HCT116 (cell line): Measurements from ENCODE around the gene NDUFS7. TPM values are rescaled to one million over a fixed set of nuclear protein-coding genes. Genes with fewer than 3 reads are reported as not detected.

Experiments used
- ATAC-seq: fragments of 200-7000 bp; cut with Tn5 transposase; 2 replicates; pipeline ENCODE4 v1.9.1; 2020; ENCODE audit warnings: mild to moderate bottlenecking, moderate library complexity
- BruUV-seq: library from RNA; stranded (reverse); fragments of 400-500 nt; replicated peaks from 2 replicates; lab custom pipeline; 2021; lab: Mats Ljungman, UMichigan
- CTCF ChIA-PET: fragments of 300-600 bp; sonication (Branson Sonifier 250); formaldehyde crosslinking; loops from one replicate; lab custom pipeline; 2021; ENCODE audit warnings: antibody characterized with exemption; lab: Charles Lee
- POLR2A ChIA-PET: fragments of 300-600, 350-600 bp; sonication (Branson Sonifier 250); formaldehyde crosslinking; loops from one replicate; lab custom pipeline; 2021; ENCODE audit warnings: antibody characterized with exemption; lab: Charles Lee
- RAD21 ChIA-PET, 2 experiments: fragments of 300-600 bp; sonication (Branson Sonifier 250); formaldehyde crosslinking; loops; one replicate each; lab custom pipeline; 2023; ENCODE audit warnings: low total read pairs in 2 of 2; ENCODE audit not compliant: uncharacterized antibody in 2 of 2, unreplicated experiment in 2 of 2, low non-redundant PET in 1 of 2; lab: Charles Lee
- DNase-seq: peaks from one replicate; pipeline ENCODE4 v3.0.0-alpha.2; 2010; ENCODE audit warnings: low read depth, low spot score
- H2AFZ ChIP-seq: fragments of 200-600 bp; shearing (Covaris generic), sonication (generic); 2 replicates; pipeline ENCODE4 v1.6.1; 2017; ENCODE audit warnings: low read depth, mixed run types, mixed read lengths, antibody characterized with exemption, low read length; ENCODE audit not compliant: poor library complexity, severe bottlenecking
- H3K27ac ChIP-seq: 2 replicates; pipeline ENCODE4 v1.5.1; 2012; ENCODE audit warnings: low read depth, low read length
- H3K27me3 ChIP-seq: fragments of 200-600 bp; sonication (generic); 2 replicates; pipeline ENCODE4 v1.6.1; 2016; ENCODE audit warnings: mixed run types, low read length, mixed read lengths; ENCODE audit not compliant: insufficient read depth
- H3K36me3 ChIP-seq, 2 experiments: fragments of 200-500 bp in 1 of 2; fragments of 200-600 bp in 1 of 2; sonication (Bioruptor generic) in 1 of 2; sonication (generic) in 1 of 2; 2 replicates each; pipeline versions ENCODE4 v1.5.1 to v1.6.1; 2014 to 2016; ENCODE audit warnings: low read length in 2 of 2, inconsistent platforms in 1 of 2, mixed read lengths in 1 of 2, mixed run types in 1 of 2; ENCODE audit not compliant: insufficient read depth in 2 of 2, control insufficient read depth in 1 of 2
- H3K4me1 ChIP-seq, 2 experiments: fragments of 200-600 bp in 1 of 2; sonication (generic) in 1 of 2; 2 replicates each; pipeline versions ENCODE4 v1.5.1 to v1.6.1; 2012 to 2017; ENCODE audit warnings: low read length in 2 of 2, inconsistent platforms in 1 of 2, mild to moderate bottlenecking in 1 of 2, mixed read lengths in 1 of 2, mixed run types in 1 of 2, moderate library complexity in 1 of 2; ENCODE audit not compliant: insufficient read depth in 2 of 2, control insufficient read depth in 1 of 2
- H3K4me2 ChIP-seq: fragments of 200-600 bp; sonication (generic); 2 replicates; pipeline ENCODE4 v1.6.1; 2017; ENCODE audit warnings: mixed run types, low read length, mixed read lengths
- H3K4me3 ChIP-seq, 2 experiments: fragments of 200-600 bp in 1 of 2; sonication (generic) in 1 of 2; replicated peaks in 1 of 2; 2 replicates each; pipeline ENCODE4 v1.5.1; 2011 to 2016; ENCODE audit warnings: low read length in 2 of 2, control low read depth in 1 of 2, low read depth in 1 of 2, mild to moderate bottlenecking in 1 of 2, mixed read lengths in 1 of 2, mixed run types in 1 of 2
- H3K79me2 ChIP-seq: fragments of 200-600 bp; sonication (generic); 2 replicates; pipeline ENCODE4 v1.6.1; 2017; ENCODE audit warnings: mild to moderate bottlenecking, mixed run types, low read length, moderate library complexity, mixed read lengths; ENCODE audit not compliant: insufficient read depth
- H3K9ac ChIP-seq: fragments of 200-600 bp; sonication (generic); 2 replicates; pipeline ENCODE4 v1.6.1; 2016; ENCODE audit warnings: low read length, mixed read lengths
- H3K9me2 ChIP-seq: fragments of 200-600 bp; sonication (generic), shearing (Covaris generic); 2 replicates; pipeline ENCODE4 v1.6.1; 2017; ENCODE audit warnings: mixed run types, mild to moderate bottlenecking, moderate library complexity; ENCODE audit not compliant: insufficient read depth
- H3K9me3 ChIP-seq, 2 experiments: fragments of 200-500 bp in 1 of 2; fragments of 200-600 bp in 1 of 2; sonication (Bioruptor generic) in 1 of 2; sonication (generic) in 1 of 2; 2 replicates each; pipeline ENCODE4 v1.6.1; 2014 to 2017; ENCODE audit warnings: low read length in 2 of 2, mixed read lengths in 2 of 2, inconsistent platforms in 1 of 2, low read depth in 1 of 2, mild to moderate bottlenecking in 1 of 2, mixed run types in 1 of 2, moderate library complexity in 1 of 2; ENCODE audit not compliant: control insufficient read depth in 1 of 2, insufficient read depth in 1 of 2
- H4K20me1 ChIP-seq: fragments of 200-600 bp; sonication (generic), shearing (Covaris generic); 2 replicates; pipeline ENCODE4 v1.6.1; 2017; ENCODE audit warnings: mixed run types, mild to moderate bottlenecking, moderate library complexity; ENCODE audit not compliant: insufficient read depth
- CEBPB ChIP-seq: IDR thresholded peaks from 2 replicates; pipeline ENCODE4 v1.6.1; 2012; ENCODE audit warnings: low read depth
- POLR2AphosphoS5 ChIP-seq: IDR thresholded peaks from 2 replicates; pipeline ENCODE4 v1.6.1; 2011; ENCODE audit warnings: mild to moderate bottlenecking, low read depth, low read length, moderate library complexity
- intact Hi-C: fragments of 100-400 bp; cut with micrococcal nuclease; formaldehyde crosslinking; loops from 2 replicates; pipeline ENCODE4 v1.10.0; 2022
- total RNA-seq: library from RNA; stranded (reverse); gene quantifications from one replicate; pipeline ENCODE4 v1.2.1, GENCODE V29; 2021; ENCODE audit not compliant: unreplicated experiment
- TF ChIP-seq, protein P1 (sequence below), 3 experiments: fragments of 200-600 bp in 1 of 3; sonication (generic) in 1 of 3; IDR thresholded peaks in 2 of 3; conservative IDR thresholded peaks in 1 of 3; 2 replicates each; pipeline ENCODE4 v1.5.1; 2012 to 2017; ENCODE audit warnings: low read depth in 2 of 3, low read length in 2 of 3, antibody characterized with exemption in 1 of 3, borderline replicate concordance in 1 of 3, control low read depth in 1 of 3, mild to moderate bottlenecking in 1 of 3, mixed read lengths in 1 of 3, mixed run types in 1 of 3, moderate library complexity in 1 of 3; ENCODE audit not compliant: insufficient read depth in 1 of 3
- TF ChIP-seq, protein P2 (sequence below): IDR thresholded peaks from 2 replicates; pipeline ENCODE4 v1.6.1; 2011; ENCODE audit warnings: mild to moderate bottlenecking, low read length, moderate library complexity; ENCODE audit not compliant: insufficient replicate concordance; ENCODE audit errors: extremely low read depth

Gene NDUFS7
- total RNA-seq, 1 experiment from 2014 or later = 114 TPM

DNA sequence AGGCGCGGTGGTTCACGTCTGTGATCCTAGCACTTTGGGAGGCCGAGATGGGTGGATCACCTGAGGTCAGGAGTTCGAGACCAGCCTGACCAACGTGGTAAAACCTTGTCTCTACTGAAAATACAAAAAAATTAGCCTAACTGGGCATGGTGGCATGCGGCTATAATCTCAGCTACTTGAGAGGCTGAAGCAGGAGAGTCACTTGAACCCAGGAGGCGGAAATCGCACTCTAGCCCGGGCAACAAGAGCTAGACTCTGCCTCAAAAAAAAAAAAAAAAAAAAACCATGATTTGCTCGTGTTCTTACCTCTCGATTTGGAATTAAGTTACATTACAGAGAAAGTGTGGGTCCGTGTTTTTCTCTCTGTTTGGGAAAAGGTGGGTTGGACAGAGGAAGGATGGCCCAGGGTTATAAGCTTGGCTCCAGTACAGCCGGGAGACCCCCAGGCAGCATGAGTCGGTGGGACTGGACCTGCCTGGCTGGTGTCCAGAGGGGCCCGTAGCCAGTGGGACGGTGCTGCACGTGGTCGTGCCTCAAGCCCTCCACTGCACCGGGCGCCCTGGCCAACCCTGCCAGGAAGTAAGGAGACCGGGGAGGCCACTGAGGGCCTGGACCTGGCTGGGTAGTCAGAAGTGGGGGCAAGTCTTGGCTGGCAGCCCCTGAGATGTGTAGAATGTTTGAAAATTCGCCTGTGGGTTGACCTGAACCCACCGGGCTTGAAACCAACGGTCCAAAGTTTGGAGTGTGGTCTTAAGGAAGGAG, 58.2 kb downstream of the NDUFS7 start:
- H3K4me1 ChIP-seq = peaks cover 53 to 88% of the 10 kb centered on the region in 2 experiments
- ChIA-PET POLR2A (interaction anchor here (1.9 kb wide), 1 partner anchor 14 kb away, joined by 7 read pairs; no protein-coding TSS in a partner anchor), CTCF (interaction anchor here (0.7 kb wide), 1 partner anchor 10 kb away, joined by 3 read pairs; no protein-coding TSS in a partner anchor), RAD21 (no interaction called here)
- H3K36me3 ChIP-seq = peaks cover 13 to 35% of the 10 kb centered on the region in 2 experiments
- intact Hi-C loops = no loop called here
- H3K27ac ChIP-seq = peak overlapping the region; percentile 82
- H3K9me2 ChIP-seq = no peaks in the 10 kb centered on the region
- H3K79me2 ChIP-seq = peaks cover 45% of the 10 kb centered on the region
- H3K9ac ChIP-seq = peak overlapping the region; percentile 98
- ATAC-seq = no peak
- H2AFZ ChIP-seq = no peak overlapping the region
- H3K9me3 ChIP-seq = no peaks in the 10 kb centered on the region
- TF ChIP-seq CEBPB (no peak), POLR2AphosphoS5 (no peak)
- TF ChIP-seq, protein P1, sequence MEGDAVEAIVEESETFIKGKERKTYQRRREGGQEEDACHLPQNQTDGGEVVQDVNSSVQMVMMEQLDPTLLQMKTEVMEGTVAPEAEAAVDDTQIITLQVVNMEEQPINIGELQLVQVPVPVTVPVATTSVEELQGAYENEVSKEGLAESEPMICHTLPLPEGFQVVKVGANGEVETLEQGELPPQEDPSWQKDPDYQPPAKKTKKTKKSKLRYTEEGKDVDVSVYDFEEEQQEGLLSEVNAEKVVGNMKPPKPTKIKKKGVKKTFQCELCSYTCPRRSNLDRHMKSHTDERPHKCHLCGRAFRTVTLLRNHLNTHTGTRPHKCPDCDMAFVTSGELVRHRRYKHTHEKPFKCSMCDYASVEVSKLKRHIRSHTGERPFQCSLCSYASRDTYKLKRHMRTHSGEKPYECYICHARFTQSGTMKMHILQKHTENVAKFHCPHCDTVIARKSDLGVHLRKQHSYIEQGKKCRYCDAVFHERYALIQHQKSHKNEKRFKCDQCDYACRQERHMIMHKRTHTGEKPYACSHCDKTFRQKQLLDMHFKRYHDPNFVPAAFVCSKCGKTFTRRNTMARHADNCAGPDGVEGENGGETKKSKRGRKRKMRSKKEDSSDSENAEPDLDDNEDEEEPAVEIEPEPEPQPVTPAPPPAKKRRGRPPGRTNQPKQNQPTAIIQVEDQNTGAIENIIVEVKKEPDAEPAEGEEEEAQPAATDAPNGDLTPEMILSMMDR (IDR thresholded peaks at IDR 0.05 in 2 of 3, conservative IDR thresholded peaks at IDR 0.05 in 1 of 3; ENCODE audit: borderline replicate concordance in 1 of 3, insufficient read depth in 1 of 3, low read depth in 2 of 3, low read length in 2 of 3) = no peak
- TF ChIP-seq, protein P2, sequence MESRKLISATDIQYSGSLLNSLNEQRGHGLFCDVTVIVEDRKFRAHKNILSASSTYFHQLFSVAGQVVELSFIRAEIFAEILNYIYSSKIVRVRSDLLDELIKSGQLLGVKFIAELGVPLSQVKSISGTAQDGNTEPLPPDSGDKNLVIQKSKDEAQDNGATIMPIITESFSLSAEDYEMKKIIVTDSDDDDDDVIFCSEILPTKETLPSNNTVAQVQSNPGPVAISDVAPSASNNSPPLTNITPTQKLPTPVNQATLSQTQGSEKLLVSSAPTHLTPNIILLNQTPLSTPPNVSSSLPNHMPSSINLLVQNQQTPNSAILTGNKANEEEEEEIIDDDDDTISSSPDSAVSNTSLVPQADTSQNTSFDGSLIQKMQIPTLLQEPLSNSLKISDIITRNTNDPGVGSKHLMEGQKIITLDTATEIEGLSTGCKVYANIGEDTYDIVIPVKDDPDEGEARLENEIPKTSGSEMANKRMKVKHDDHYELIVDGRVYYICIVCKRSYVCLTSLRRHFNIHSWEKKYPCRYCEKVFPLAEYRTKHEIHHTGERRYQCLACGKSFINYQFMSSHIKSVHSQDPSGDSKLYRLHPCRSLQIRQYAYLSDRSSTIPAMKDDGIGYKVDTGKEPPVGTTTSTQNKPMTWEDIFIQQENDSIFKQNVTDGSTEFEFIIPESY = no peak
- H3K27me3 ChIP-seq = no peaks in the 10 kb centered on the region
- peak overlapping the region; percentile 99; the same call in 1 of the 2 replicates for H3K4me2 ChIP-seq
- peaks cover 21% of the 10 kb centered on the region; the same call in 1 of the 2 replicates for H4K20me1 ChIP-seq
- no TSS peak for BruUV-seq
- H3K4me3 ChIP-seq = no peak overlapping the region
- no peak for DNase-seq

Other genes with a start within 250 kb of the NDUFS7 start
- 66.4 TPM for gene SBNO2, start 209.6 kb upstream of the NDUFS7 start, total RNA-seq
- gene STK11, start 178.1 kb upstream of the NDUFS7 start, total RNA-seq = 86.9 TPM
- gene CBARP, start 145.9 kb upstream of the NDUFS7 start, total RNA-seq = 23.8 TPM
- 428 TPM for gene ATP5F1D, start 142.2 kb upstream of the NDUFS7 start, total RNA-seq
- gene MIDN, start 135.3 kb upstream of the NDUFS7 start, total RNA-seq = 146 TPM
- 276 TPM for gene CIRBP, start 114.6 kb upstream of the NDUFS7 start, total RNA-seq
- gene FAM174C, start 108.4 kb upstream of the NDUFS7 start, total RNA-seq = 77.1 TPM
- gene EFNA2, start 98.0 kb upstream of the NDUFS7 start, total RNA-seq = 12.2 TPM
- 102 TPM for gene GAMT, start 17.6 kb downstream of the NDUFS7 start, total RNA-seq
- gene DAZAP1, start 23.7 kb downstream of the NDUFS7 start, total RNA-seq = 191 TPM
- 1,862 TPM for gene RPS15, start 54.5 kb downstream of the NDUFS7 start, total RNA-seq
- gene APC2, start 66.2 kb downstream of the NDUFS7 start, total RNA-seq = 1.6 TPM
- gene C19orf25, start 95.3 kb downstream of the NDUFS7 start, total RNA-seq = 48.8 TPM
- 11.1 TPM for gene PCSK4, start 106.4 kb downstream of the NDUFS7 start, total RNA-seq
- gene REEP6, start 107.3 kb downstream of the NDUFS7 start, total RNA-seq = 53.9 TPM
- 24.0 TPM for gene ADAMTSL5, start 129.1 kb downstream of the NDUFS7 start, total RNA-seq
- not detected for gene PLK5, start 140.2 kb downstream of the NDUFS7 start, total RNA-seq
- 69.2 TPM for gene MEX3D, start 184.4 kb downstream of the NDUFS7 start, total RNA-seq
- gene MBD3, start 209.0 kb downstream of the NDUFS7 start, total RNA-seq = 85.7 TPM
- 303 TPM for gene UQCR11, start 221.6 kb downstream of the NDUFS7 start, total RNA-seq